Activated naive CD8-positive, alpha-beta T cell treated with anti-CD3 and anti-CD28 coated beads, Interleukin-2, amount 50 U/mL, for 16 hours (primary cell): ENCODE data around the gene EN1.
A peak's percentile ranks its signal among the peaks of the same experiment; 100 is the strongest.

ENCODE experiments used
- DNase-seq: peaks from one replicate; pipeline ENCODE4 v3.0.0-alpha.2; 2020; ENCODE audit warnings: low read depth, low spot score

EN1 gene

DNA sequence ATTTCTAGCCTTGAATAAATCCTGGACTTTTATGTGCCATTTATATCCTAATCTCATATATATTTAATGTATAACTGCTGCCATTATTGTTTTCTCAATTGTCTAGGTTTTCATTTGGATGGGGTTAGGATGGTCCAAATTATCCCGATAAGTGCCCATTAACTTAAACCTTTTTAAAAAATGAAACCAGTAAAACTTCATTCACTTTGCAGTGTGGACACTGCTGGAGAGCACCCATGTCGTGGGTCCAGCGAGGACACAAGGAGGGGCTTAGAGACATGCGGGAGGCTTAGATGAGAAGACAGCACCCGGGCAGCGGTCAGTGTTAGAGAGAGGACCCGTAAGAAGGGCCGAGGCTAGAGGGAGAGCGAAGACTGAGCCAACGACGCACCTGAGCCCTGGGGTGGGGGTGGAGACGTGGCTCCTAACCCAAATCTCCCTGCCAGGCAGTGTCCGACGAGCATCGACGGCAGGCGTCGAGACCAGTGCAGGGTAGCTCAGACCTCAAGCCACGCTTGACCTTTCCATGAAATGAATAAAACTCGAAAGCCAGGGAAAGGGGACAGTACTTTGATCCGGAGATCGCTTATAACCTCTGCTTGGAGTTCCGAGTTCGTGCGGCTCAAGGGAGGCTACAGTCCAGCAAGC lies 9.0 kb upstream of the EN1 start:
- DNase-seq, result no peak

- peak; percentile 74 for DNase-seq
Measured at GRCh38 chr2:118855451-118856279, 8.2 kb upstream of the EN1 start.

GRCh38 chr2:118854507-118855345 lies 7.3 kb upstream of the EN1 start:
- no peak for DNase-seq

DNA sequence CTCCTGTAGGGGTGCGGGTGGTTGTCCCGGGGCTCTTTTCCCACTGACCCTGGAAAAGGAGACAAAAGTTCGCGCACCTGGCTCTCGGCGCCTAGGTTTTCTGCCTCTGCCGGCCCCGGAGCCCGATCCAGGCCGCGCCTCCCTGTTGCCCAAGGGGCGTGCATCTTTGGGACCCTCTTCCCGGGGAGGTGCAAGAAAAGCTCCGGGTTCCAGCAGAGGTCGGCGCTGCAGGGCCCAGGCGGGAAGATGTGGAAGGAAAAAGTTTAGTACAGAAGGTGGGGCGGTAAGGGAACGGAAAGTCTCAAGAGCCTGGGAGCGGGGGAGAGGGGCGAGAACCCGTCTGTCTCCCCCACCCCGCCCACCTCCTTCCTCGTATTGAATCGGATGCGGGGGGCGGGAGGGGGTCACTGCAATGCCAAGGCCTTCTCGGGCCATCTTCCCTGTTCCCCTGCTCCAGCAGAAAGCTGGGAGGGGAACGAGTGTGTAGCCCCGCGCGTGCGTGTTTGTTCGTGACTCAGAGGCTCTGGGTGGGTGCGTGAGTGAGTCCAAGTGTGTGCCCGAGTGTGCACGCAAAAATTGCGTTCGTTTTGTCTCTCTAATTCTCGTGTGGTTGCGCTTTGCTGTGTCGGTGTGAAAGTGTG lies 6.3 kb upstream of the EN1 start:
- no peak for DNase-seq

DNA sequence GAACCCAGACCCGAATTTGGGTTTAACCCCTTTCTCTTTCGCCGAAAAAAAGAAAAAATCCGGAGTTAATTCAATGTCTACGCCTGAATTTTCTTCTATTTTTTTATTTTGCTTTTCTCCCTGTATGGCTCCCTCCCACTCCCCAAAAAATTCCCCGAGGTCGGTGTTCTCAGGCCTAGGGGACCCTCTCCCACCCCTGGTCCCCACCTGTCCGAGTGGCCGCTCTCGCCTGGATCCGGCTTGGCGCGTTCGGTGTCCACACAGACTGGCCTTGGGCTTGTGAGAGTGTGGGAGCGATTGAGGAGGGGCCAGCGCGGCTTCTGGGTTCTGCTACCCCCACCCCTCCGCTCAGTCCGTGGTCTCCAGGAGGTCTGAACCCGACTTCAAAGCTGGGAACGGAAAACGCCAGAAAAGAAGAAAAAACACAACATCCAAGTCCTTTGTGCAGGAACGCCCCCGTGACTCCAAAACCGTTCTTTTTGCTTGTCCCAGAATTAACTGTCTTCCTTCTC lies 5.7 kb upstream of the EN1 start:
- DNase-seq, result no peak

GRCh38 chr2:118852605-118853128 lies 5.2 kb upstream of the EN1 start:
- DNase-seq, result no peak

DNA sequence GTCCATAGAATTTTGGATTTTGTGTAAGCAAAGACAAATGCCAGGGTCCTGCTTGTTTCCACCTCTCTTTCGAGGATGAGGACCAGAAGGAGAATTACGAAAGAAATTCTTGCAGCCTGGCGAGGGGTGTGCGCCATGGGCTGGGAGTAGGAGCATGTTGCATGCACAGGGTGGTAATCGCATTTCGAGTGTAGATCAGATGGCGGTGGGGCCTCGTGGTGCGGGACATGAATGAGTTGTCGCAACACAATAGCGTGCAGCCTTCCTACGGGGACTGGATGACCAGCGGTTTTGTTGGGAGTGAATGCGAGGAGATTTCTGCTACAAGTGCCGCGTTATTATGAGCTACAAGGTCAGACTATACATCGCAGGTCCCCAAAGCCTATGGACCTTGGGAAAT lies 4.2 kb upstream of the EN1 start:
- no peak for DNase-seq

DNA sequence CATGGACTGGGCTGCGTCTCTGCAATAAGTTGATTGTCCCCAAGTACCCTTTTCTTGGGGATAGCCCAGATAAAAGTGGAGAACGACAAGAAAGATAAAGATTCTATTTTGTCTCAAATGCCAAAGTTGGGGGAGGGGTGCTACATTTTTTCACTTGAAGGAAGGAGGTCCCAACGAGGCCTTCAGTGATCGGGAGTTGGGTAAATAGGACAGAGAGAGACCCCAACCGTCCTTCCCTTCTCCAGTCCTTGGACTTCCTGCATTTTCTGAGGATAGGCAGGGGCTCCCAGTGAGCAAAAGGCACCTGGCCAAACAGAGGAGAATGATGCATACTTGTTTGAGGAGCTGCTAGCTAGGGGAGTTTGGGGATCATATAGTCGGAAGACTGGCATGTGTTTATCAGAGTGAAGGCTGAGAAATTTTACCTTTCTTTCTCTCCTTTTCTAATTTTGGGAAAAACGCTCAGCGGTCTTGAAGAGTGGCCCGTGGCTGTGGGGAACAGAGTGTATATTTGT lies 3.5 kb upstream of the EN1 start:
- DNase-seq, result no peak

DNA sequence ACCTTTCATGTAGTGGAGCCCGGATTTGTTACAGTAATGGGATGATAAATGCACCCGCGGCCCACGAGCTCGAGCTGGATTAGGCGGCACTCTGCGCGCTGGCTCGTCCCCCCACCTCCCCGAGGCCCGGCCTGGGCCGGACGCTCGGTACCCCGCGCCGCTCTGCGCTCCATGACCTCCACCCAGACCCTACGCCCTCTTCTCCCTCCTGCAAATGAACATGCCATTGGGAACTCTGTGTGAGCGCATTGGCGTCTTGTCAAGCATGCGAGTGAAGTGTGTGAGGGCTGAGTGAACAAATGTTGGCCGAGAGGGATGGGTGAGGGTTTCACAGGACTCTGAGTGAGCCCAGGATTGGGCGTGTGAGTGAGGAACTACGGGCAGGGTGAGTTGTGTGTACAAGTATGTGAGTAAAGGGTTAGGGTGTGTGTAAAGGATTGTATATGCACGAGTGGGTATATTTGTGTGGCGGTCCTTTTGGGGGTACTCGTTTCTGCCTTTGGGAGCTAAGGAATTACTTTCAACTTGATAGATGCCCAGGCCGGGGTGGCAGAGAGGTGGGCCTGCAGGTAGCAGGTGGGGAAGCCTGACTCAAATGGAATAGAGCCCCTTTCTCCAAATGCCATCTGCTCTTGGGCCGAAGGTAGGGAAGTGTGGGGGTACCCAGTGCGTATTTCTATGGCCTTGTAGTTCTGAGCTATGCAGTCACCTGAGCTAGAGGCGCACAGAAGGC lies 2.9 kb upstream of the EN1 start:
- DNase-seq, result no peak

GRCh38 chr2:118849226-118850167 lies 2.0 kb upstream of the EN1 start:
- DNase-seq, result no peak

DNA sequence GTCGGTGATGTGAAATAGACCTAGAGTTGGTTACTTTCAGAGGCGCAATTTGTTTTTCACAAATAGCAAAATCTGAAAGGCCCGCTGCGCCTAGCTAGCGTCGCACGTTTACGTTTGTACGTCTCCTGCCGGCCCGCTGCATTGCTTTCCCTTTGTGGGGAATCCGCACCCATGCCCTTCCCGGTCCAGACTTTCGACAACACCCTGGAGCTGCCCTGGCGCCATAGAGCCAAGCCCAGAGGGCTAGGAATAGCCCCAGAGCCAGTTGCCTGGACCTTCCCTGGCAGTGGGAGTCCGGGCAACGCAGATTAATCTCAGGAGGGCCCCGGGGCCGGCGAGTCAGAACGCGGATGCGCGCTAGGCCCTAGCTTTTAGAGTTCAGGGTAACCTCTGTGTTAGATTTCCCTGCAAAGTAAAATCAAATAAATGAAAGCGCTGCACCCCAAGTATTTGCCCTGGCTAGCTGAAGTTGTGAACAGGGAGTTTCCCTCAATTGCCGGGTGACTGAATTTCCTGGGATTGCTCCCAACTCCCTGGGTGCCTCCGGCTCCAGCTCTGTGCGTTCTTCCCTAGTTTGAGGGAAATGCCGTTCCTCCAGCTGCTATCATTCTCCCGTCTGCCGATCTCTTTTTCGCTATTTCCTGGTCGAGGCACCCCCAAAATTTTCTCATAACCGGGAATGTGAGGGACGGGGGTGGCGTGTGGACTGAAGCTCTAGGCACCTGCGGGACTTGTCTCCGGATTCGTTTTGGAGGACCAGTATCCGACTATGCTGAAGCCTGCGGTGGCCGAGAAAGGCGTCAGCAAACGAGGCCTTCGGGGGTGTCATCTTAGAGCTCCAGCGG lies 1.2 kb upstream of the EN1 start:
- no peak for DNase-seq

GRCh38 chr2:118847762-118848172 lies 319 bp upstream of the EN1 start:
- no peak for DNase-seq

DNA sequence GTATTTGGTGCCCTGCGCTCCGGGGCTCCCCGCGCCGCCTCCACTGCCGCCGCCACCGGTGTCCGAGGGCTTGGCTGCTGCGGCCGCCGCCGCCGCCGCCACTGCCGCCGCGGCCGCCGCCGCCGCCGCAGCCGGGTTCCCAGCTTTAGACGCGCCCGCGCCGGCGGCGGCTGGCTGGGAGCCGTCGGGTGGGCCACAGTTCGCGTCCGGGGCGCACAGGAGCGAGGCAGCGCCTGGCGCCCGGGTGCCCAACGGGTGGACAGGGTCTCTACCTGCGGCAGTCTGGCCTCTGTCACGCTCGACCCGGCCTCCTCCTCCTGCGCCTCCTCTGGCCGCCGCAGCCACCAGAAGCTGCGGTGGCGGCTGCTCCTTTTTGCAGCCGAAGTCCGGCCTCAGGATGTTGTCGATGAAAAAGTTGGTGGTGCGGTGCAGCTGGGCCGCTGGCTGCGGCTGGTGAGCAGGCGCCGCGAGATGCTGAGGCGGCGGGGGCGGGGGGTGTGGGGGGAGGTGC lies 951 bp downstream of the EN1 start:
- DNase-seq, result no peak

DNA sequence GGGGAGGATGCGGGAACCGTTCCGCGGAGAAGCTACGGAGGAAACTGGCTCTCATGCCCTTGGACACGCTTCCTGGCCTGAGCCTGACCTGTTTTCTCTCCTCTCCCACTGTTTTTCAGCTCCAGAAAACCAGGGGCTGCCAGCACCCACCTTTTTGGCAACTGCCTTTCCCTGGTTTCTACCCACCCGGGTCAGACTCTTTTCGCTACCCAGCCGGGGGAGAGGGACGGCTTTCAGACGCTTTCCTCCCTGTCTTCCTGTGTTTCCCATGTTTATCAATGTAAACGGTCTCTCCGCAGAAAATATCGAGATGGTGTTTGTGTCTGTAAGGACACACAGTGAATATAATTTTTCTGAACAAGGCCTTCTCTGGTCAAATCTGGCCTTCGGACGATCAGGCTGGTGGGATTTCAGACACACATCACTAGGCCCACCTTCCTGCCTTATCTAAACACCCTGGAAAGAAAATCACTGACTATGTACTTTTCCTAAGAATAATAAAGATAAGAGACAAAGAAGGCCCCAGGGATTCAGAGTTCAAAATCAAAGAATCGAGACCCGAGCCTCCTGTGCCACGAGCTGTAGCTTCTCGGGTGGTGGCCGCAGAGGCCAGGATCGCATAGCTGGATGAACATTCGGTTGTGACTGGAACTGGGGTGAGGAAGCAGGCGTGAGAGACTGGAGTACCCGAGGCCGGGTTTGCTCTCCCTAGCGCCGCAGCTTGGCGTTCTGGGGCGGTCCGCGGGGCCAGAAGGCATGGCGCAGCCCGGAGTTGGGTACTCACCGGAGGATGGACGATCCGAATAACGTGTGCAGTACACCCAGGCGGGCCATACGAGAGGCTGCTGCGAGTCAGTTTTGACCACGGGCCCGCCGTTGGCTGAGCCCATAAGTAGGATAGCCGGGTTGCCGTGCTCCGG lies 1.7 kb downstream of the EN1 start:
- DNase-seq, result no peak

GRCh38 chr2:118845005-118845521 lies 2.4 kb downstream of the EN1 start:
- no peak for DNase-seq

- DNase-seq, result no peak
Measured at GRCh38 chr2:118844261-118845004, 3.0 kb downstream of the EN1 start.
